H1 (cell line): ENCODE measurements around the gene PMP22. TPM values are rescaled to one million over a fixed set of nuclear protein-coding genes. Genes with fewer than 3 reads are reported as not detected.

Source experiments
- CHD7 ChIP-seq: fragments of 300-600 bp; sonication (generic); IDR thresholded peaks from 2 replicates; pipeline ENCODE4 v1.7.1; 2012; ENCODE audit warnings: low read length, moderate library complexity, mild to moderate bottlenecking, inconsistent platforms; ENCODE audit not compliant: insufficient replicate concordance
- CTBP2 ChIP-seq: IDR thresholded peaks from 2 replicates; pipeline ENCODE4 v1.7.0; 2011; ENCODE audit warnings: borderline replicate concordance, mild to moderate bottlenecking, moderate library complexity, mixed read lengths, low read length; ENCODE audit not compliant: insufficient read depth, insufficient read length
- GTF2F1 ChIP-seq: IDR thresholded peaks from 2 replicates; pipeline ENCODE4 v1.6.1; 2012; ENCODE audit warnings: low read depth, low read length, improper control_type of control experiment, borderline replicate concordance
- MAFK ChIP-seq: IDR thresholded peaks from 2 replicates; pipeline ENCODE4 v1.6.1; 2012; ENCODE audit warnings: low read depth, mild to moderate bottlenecking, improper control_type of control experiment, low read length
- SP4 ChIP-seq: IDR thresholded peaks from 2 replicates; pipeline ENCODE4 v1.6.1; 2012; ENCODE audit warnings: low read length, inconsistent platforms
- polyA plus RNA-seq, 7 experiments: library from polyadenylated mRNA; depleted of rRNA in 3 of 7; stranded (reverse) in 5 of 7; unstranded in 2 of 7; fragments of >200 nt in 5 of 7; fragments of 200-250 nt in 2 of 7; gene quantifications; 1 replicate in 5 of 7; 2 replicates in 1 of 7; 4 replicates in 1 of 7; pipeline versions ENCODE4 v1.2.1 to v1.2.3, GENCODE V29; 2011 to 2013; ENCODE audit warnings: missing spikeins in 2 of 7, mixed read lengths in 2 of 7
- total RNA-seq: library from RNA; stranded (reverse); fragmentation: NEBNext Ultra II Directional; extraction: Animal tissue kit (Norgen Biotek cat#: 25700); gene quantifications from 2 replicates; pipeline ENCODE4 v1.2.1, GENCODE V29; 2021

Gene PMP22
- total and polyA plus RNA-seq, 2 of the 8 experiments (the other 6 are each of a cell fraction or from before 2014, with no cell fraction given), result 0.84 to 4.9 TPM

- TF ChIP-seq CHD7 (no peak), MAFK (no peak), GTF2F1 (no peak), CTBP2 (no peak), SP4 (no peak)
Observed at GRCh38 chr17:15284107-15284506, 19.0 kb upstream of the PMP22 start (continued).
